ENCODE data around the gene SUN5. TPM values are rescaled to one million over a fixed set of nuclear protein-coding genes. Genes with fewer than 3 reads are reported as not detected.

Gene SUN5
- total and polyA plus RNA-seq, 7 donors: not detected

- DNase-seq (no peak), ATAC-seq (no peak)
- WGBS, 3 donors: 42 to 59% (median 55%) methylated on average over 1 of the region's 1 CpG
- no peaks in the 10 kb centered on the region for H3K4me1 ChIP-seq
- H3K27ac ChIP-seq: no peak overlapping the region
- H3K27me3 ChIP-seq (ENCODE audit: insufficient read depth in 3 of 3, low read length in 2 of 3): peaks cover 0 to 2% (median 0%) of the 10 kb centered on the region in 3 donors
- intact Hi-C loops (cut with DNase I): no loop called here
- no peaks in the 10 kb centered on the region for H3K36me3 ChIP-seq (ENCODE audit: insufficient read depth in 1 of 2, low read depth in 1 of 2)
- no peak for TF ChIP-seq CTCF (IDR thresholded peaks at IDR 0.05)
- H3K4me3 ChIP-seq: no peak overlapping the region
- H3K9me3 ChIP-seq: peaks cover 8% of the 10 kb centered on the region
Measured at GRCh38 chr20:33043731-33044181, 39.5 kb upstream of the SUN5 start.

GRCh38 chr20:33042983-33043730, 38.9 kb upstream of the SUN5 start:
- Histone ChIP-seq H3K4me3 (no peak overlapping the region), H3K36me3 (ENCODE audit: insufficient read depth in 1 of 2, low read depth in 1 of 2) (no peaks in the 10 kb centered on the region), H3K27me3 (ENCODE audit: insufficient read depth in 3 of 3, low read length in 2 of 3) (peaks cover 0 to 2% (median 2%) of the 10 kb centered on the region in 3 donors), H3K9me3 (peaks cover 8% of the 10 kb centered on the region), H3K27ac (no peak overlapping the region), H3K4me1 (no peaks in the 10 kb centered on the region)
- intact Hi-C loops (cut with DNase I): no loop called here
- no peak for TF ChIP-seq CTCF (IDR thresholded peaks at IDR 0.05)
- 62 to 77% (median 75%) methylated on average over 2 of the region's 2 CpGs for WGBS, 3 donors
- DNase-seq (peak in 1 of 2 donors; percentile 1), ATAC-seq (no peak)

- Histone ChIP-seq H3K36me3 (ENCODE audit: insufficient read depth in 1 of 2, low read depth in 1 of 2) (no peaks in the 10 kb centered on the region), H3K9me3 (peaks cover 8% of the 10 kb centered on the region), H3K4me3 (no peak overlapping the region), H3K4me1 (no peaks in the 10 kb centered on the region), H3K27ac (no peak overlapping the region), H3K27me3 (ENCODE audit: insufficient read depth in 3 of 3, low read length in 2 of 3) (peaks cover 0 to 2% (median 2%) of the 10 kb centered on the region in 3 donors)
- ATAC-seq: no peak
- intact Hi-C loops (cut with DNase I): no loop called here
- TF ChIP-seq CTCF (IDR thresholded peaks at IDR 0.05): no peak
- peak in 1 of 2 donors; percentile 6 for DNase-seq
- WGBS, 3 donors: 83 to 90% (median 83%) methylated on average over 3 of the region's 3 CpGs
Measured at GRCh38 chr20:33042430-33042829, 38.2 kb upstream of the SUN5 start.

GRCh38 chr20:33038243-33038642, 34.0 kb upstream of the SUN5 start:
- no peak for TF ChIP-seq CTCF (IDR thresholded peaks at IDR 0.05)
- intact Hi-C loops (cut with DNase I): no loop called here
- Histone ChIP-seq H3K9me3 (no peaks in the 10 kb centered on the region), H3K4me3 (no peak overlapping the region), H3K27me3 (ENCODE audit: insufficient read depth in 3 of 3, low read length in 2 of 3) (peaks cover 0 to 2% (median 2%) of the 10 kb centered on the region in 3 donors), H3K27ac (no peak overlapping the region), H3K4me1 (no peaks in the 10 kb centered on the region), H3K36me3 (ENCODE audit: insufficient read depth in 1 of 2, low read depth in 1 of 2) (no peaks in the 10 kb centered on the region)
- no peak for ATAC-seq
- no peak for DNase-seq
- 90 to 97% (median 92%) methylated on average over 4 of the region's 4 CpGs for WGBS, 3 donors

All from psoas muscle (tissue), 8 donors.